T-helper 22 cell (primary cell): ENCODE measurements around the gene B3GNT7.
"Not testable (repeated sequence)": the region's sequence is repeated elsewhere in the genome, so short reads cannot be mapped to it uniquely, and the experiment has no call there.

Experiments
- DNase-seq: peaks from one replicate; pipeline ENCODE4 v3.0.0-alpha.2; 2020; ENCODE audit warnings: low read depth

Gene B3GNT7

DNA sequence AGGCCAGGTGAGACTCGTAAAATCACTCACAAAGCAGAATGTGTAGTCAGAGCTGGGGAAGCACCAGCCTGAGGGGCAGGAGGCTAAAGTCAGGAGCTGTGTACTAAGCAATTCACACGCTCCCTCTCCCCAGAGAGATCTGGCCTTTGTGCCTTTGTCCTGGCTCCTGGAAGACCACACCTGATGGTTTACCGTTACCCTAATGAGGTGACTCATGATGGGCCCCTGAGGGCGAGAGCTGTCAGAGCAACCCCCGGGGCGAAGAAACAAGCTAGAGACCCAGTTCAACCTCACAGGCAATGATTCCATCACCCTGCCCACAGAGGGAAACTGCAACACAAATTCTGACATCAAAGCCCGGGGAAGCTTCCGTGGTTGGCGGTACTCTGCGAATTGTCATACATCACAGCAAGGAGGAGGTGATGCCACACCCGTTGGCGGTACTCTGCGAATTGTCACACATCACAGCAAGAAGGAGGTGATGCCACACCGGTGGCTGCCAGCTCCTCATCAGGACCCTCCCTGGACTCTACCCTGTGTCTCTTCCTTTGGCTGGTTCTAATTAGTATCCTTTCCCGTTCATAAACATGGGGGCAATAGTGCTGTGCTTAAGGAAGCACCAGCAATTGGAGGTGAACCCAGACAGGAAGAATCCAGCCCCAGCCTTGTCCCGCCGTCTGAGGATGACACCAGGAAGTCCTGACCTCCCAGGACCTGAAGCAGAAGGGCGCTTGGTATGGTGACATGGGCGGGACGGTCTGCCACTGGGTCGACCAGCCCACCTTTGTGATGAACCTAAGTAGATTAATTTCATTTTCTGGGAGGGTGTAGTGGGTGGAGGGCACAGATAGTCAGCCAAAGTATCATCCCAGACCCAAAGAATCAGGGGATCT lies 30.5 kb downstream of the B3GNT7 start:
- peak; percentile 53 for DNase-seq

DNA sequence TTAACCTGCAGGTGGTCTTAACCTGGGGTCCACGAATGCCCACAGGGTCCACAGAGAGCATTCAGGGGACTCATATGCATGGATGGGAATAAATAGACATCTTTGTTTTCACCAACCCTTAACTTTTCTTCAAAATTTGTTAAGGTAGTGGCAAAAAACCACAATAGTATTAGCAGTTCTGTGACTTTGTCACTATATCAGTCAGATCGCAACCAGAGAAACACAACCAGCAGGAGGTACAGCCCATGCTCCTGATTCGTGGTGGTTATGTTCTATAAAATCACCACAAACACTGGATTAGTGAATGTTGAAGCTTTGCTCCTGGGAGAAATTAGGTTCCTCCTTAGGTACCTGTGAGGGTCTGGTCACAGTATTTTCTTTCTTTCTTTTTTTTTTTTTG lies 31.6 kb downstream of the B3GNT7 start:
- DNase-seq, result no peak

DNA sequence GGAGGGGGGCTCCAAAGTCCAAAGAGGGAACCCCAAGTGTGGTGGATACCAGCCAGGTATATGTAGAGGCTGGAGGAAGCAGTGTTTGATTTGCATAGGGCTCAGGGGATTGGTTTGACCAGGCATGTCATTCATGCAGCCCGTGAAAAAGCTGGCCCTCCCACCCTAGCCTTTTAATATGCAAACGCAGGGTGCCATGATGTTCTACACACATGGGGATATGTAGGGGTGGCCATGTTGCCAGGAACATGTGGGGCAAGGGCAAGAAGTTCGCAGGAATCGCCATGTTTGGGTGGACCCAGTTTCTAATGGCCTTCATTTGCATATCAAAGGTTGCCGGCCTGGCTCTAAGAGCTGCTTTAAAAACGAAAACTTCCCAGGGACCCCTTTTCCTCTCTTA lies 33.6 kb downstream of the B3GNT7 start:
- DNase-seq, result no peak

DNA sequence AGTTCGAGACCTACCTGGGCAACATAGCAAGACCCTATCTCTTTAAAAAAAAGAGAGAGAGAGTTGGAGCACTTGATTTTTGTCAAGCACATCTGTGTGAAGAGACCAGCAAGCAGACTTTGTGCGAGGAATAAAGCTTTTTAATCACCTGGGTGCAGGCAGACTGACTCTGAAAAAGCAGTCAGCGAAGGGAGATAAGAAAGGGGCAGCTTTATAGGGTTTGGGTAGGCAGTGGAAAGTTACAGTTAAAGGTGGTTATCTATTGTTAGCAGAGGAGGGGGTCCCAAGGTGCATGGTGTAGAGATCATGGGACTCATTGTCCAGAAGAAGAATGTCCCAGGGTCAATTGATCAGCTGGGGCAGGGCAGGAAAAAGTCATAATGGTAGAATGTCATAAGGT lies 34.4 kb downstream of the B3GNT7 start:
- no peak for DNase-seq

DNA sequence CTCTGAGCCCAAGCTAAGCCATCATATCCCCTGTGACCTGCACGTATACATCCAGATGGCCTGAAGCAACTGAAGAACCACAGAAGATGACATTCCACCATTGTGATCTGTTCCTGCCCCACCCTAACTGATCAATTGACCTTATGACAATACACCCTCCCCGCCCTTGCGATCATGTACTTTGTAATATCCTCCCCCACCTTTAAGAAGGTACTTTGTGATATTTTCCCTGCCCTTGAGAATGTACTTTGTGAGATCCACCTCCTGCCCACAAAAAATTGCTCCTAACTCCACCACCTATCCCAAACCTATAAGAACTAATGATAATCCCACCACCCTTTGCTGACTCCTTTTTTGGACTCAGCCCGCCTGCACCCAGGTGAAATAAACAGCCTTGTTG lies 34.9 kb downstream of the B3GNT7 start:
- DNase-seq, result not testable (repeated sequence)

DNA sequence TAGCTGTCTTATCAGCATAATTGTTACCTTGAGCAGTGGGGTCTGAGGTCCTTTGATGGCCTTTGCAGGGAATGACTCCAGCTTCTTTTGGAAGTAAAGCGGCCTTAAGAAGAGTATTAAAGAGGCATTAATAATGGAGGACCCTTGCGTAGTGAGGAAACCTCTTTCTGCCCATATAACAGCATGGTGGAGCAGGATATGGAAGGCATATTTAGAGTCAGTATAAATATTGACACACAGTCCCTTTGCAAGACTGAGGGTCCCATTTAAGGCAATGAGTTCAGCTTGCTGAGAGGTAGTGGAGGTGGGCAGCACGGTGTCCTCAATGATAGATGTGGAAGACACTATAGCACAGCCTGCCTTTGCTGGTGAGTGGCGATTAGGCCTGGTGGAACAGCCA lies 36.1 kb downstream of the B3GNT7 start:
- no peak for DNase-seq

DNA sequence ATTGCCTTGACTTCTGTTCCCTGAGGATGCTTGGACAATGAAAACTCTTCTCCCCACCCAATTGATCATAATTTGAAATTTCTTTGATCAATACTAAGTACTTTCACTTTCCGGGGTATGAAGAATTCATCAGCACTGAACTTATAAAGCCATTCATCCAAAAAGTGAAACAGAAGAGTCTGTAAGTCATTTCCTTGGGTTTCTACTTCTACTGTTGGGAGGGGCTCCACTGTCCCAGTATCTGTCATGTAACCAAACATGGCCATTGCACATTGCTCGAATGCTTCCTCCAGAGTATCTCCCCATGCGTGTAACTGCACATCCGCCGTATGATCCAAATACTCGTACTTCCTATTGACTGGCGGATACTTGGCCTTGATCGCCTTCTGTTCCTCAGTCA lies 38.5 kb downstream of the B3GNT7 start:
- no peak for DNase-seq

DNA sequence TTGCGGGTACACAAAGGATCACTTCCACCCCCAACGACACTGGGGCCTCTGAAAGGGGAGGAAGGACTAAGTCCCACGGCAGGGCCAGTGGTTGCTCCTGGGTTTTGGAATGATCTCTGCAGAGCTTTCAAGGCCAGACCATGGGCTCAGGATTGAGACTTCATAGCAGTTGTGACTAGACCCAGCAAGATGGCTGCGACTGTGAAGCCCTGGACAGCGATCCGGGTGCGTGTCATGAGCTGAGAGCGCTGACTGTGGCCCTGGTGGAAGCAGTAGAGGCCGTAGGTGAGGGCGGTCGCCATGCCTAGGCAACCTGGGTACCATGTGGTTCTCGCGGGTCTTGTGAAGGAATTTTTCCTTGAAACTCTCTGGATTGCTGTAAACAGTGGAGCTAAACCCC lies 41.4 kb downstream of the B3GNT7 start:
- DNase-seq, result no peak

DNA sequence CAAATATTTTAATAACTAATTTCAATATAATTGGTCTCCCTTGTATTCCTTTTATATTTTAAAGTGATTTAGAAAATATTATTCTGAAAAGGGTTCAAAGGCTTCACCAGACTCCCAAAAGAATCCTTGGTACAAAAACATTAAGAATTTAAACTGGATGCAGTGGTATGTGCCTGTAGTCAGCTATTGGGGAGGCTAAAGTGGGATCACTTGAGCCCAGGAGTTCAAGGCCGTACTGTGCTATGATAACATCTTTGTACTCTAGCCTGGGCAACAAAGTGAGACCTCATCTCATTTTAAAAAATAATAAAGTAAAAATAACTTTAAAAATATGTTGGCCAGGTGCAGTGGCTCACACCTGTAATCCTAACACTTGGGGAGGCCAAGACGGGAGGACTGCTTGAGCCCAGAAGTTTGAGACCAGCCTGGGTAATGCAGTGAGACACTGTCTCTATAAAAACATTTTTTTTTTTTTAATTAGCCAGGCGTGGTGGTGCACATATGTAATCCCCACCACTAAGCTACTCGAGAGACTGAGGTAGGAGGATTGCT lies 54.1 kb downstream of the B3GNT7 start:
- no peak for DNase-seq

DNA sequence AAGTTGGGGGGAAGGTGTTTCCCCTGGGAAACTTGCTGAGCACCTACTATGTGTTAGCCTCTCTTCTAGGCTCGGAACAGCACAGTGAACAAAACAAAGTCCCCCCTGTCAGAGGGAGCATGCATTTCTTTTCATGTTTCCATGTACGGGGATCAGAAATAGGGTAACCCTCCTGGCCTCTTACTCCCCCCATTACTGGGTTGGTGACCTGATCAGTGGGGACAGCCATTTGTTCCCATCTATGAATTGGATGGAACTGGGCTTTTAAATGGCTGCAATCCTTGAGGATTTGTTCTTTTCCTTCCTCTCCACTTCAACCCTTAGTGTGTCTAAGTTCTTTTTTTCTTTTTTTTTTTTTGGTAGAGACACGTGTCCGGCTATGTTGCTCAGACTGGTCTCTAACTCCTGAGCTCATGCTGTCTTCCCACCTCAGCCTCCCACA lies 55.1 kb downstream of the B3GNT7 start:
- no peak for DNase-seq
